Common myeloid progenitor, CD34-positive (primary cell): ENCODE measurements around the gene DNMT3B.
A peak's percentile ranks its signal among the peaks of the same experiment; 100 is the strongest.

Experiments used
- CTCF ChIA-PET: fragments of 350-600 bp; sonication (Branson Sonifier 250); formaldehyde crosslinking; loops from one replicate; lab custom pipeline; 2021; ENCODE audit warnings: antibody characterized with exemption; lab: Charles Lee
- POLR2A ChIA-PET: fragments of 350-600 bp; sonication (Branson Sonifier 250); formaldehyde crosslinking; loops from one replicate; lab custom pipeline; 2021; ENCODE audit warnings: antibody characterized with exemption; lab: Charles Lee
- DNase-seq, 3 donors: peaks; one replicate each; pipeline versions ENCODE4 v3.0.0 to v3.0.0-alpha.2; 2013
- H3K27ac ChIP-seq, 2 experiments: 1 replicate in 1 of 2; 2 replicates in 1 of 2; pipeline ENCODE4 v1.7.0; 2013; ENCODE audit warnings: inconsistent platforms in 2 of 2, low read length in 2 of 2, mild to moderate bottlenecking in 2 of 2, low read depth in 1 of 2, moderate library complexity in 1 of 2; ENCODE audit not compliant: severe bottlenecking in 2 of 2, insufficient read depth in 1 of 2, poor library complexity in 1 of 2
- H3K27me3 ChIP-seq, 5 experiments: replicated peaks in 2 of 5; 1 replicate in 3 of 5; 2 replicates in 2 of 5; pipeline versions ENCODE4 v1.6.1 to v1.7.0; 2013; ENCODE audit warnings: low read length in 4 of 5, mild to moderate bottlenecking in 2 of 5, moderate library complexity in 2 of 5, inconsistent platforms in 1 of 5; ENCODE audit not compliant: insufficient read depth in 5 of 5, control insufficient read depth in 4 of 5
- H3K36me3 ChIP-seq, 4 experiments: 1 replicate in 2 of 4; 2 replicates in 2 of 4; pipeline versions ENCODE4 v1.6.1 to v1.7.0; 2013; ENCODE audit warnings: low read length in 3 of 4, control low read depth in 1 of 4, mild to moderate bottlenecking in 1 of 4; ENCODE audit not compliant: control insufficient read depth in 4 of 4, insufficient read depth in 4 of 4
- H3K4me1 ChIP-seq, 4 experiments: 1 replicate in 3 of 4; 2 replicates in 1 of 4; pipeline versions ENCODE4 v1.6.1 to v1.7.1; 2013; ENCODE audit warnings: low read length in 3 of 4, mild to moderate bottlenecking in 3 of 4, control low read depth in 1 of 4, inconsistent platforms in 1 of 4, moderate library complexity in 1 of 4; ENCODE audit not compliant: control insufficient read depth in 4 of 4, insufficient read depth in 4 of 4; ENCODE audit errors: control extremely low read depth in 1 of 4
- H3K4me3 ChIP-seq, 7 experiments: 1 replicate in 4 of 7; 2 replicates in 3 of 7; pipeline versions ENCODE4 v1.5.1 to v1.7.0; 2013; ENCODE audit warnings: mild to moderate bottlenecking in 7 of 7, low read length in 6 of 7, moderate library complexity in 6 of 7, inconsistent platforms in 2 of 7, low read depth in 2 of 7, control low read depth in 1 of 7; ENCODE audit not compliant: insufficient read depth in 4 of 7, control insufficient read depth in 1 of 7; ENCODE audit errors: extremely low read depth in 1 of 7
- H3K9me3 ChIP-seq, 5 experiments: 1 replicate in 4 of 5; 2 replicates in 1 of 5; pipeline versions ENCODE4 v1.6.1 to v1.7.1; 2013; ENCODE audit warnings: low read length in 4 of 5, mild to moderate bottlenecking in 2 of 5, inconsistent platforms in 1 of 5, low read depth in 1 of 5, moderate library complexity in 1 of 5; ENCODE audit not compliant: control insufficient read depth in 4 of 5, insufficient read depth in 2 of 5; ENCODE audit errors: control extremely low read depth in 1 of 5
- WGBS: methylation state at CpG from one replicate; pipeline ENCODE4 v1.1.5; 2013; ENCODE audit not compliant: insufficient coverage; 5-methylcytosine and 5-hydroxymethylcytosine counted together

DNMT3B gene

DNA sequence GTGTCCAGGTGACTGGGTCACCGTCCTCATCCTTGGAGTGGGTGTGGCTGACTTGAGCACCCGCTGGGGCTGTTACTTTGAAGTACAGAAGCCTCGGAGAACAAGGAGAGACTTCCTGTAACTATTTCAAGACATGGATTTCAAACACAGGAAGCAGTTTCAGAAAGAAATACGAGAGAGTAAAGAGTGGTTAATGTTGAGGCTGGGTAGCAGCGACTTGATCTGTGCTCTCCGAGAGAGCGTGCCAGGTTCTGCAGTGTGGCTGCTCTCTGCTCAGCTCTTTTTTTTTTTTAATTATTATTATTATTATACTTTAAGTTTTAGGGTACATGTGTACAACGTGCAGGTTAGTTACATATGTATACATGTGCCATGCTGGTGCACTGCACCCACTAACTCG is 79.0 kb downstream of the DNMT3B start:
- no peak for DNase-seq
- Histone ChIP-seq H3K9me3 (no peaks in the 10 kb centered on the region), H3K4me3 (peak overlapping the region in 1 of 7 experiments; percentile 10), H3K36me3 (peaks cover 30 to 82% (median 58%) of the 10 kb centered on the region in 4 experiments), H3K4me1 (peaks cover 0 to 4% (median 0%) of the 10 kb centered on the region in 4 experiments), H3K27ac (no peak overlapping the region), H3K27me3 (no peaks in the 10 kb centered on the region)
- CTCF ChIA-PET: no interaction called here
- 14% methylated on average over 1 of the region's 9 CpGs for WGBS
- POLR2A ChIA-PET: interaction anchor here (1.0 to 1.1 kb wide), 2 partner anchors 9 to 21 kb away, joined by 3 read pairs; no protein-coding TSS in a partner anchor

DNA sequence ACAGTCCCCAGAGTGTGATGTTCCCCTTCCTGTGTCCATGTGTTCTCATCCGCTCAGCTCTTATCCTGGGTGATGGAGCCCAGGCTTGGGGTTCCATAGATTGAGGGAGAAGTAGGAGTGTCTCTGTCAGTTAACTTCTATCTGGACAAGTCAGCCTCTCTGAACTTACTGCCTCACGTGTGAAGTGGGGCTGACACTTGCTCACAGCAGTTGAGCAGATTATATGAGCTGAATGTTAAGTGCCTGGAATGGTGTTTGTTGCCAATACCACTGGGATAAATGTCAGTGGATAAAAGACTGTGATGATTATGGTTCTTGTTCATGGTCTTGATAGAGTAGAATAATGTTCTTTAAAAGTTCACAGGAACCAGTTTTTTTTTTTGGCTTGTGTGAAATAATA is 79.4 kb downstream of the DNMT3B start:
- no peaks in the 10 kb centered on the region for H3K27me3 ChIP-seq

DNA sequence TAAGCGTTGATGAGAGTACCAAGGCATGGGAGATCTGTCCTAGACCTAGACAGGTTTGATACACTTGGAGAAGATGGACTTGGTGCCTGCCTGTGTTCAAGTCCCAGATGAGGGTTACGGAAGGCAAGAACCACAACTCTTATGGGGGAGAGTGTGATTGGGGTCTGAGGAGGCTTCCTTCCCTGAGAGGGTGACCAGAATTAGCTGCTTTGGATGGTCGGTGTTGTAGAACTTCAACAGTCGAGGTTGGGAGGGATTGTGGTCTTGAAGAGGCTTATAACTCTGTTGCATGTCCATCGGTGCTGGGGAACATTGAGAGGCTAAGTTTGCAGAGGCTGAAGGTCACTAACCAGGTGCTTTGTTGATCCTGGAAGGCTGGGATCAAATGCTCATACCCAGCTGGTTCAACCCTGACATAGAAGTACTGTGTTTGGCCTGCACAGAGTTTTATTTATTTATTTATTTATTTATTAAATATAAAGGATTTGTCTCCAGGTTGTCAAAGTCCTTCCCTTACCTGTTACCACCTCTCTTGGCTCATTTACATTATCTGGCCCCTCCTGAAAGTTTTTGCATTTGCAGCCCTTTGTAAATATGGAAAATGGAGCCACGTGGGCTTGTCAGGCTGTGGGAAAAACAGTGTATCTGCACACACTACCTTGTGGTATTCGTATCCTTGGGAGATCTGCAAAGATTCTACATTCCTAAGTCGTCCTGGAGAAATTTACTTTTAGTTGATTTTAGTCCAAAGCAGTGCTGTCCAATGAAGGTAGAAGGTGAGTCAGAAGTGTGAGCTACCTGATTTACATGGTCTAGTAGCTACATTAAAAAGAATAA is 80.7 kb downstream of the DNMT3B start:
- Histone ChIP-seq H3K27me3 (no peaks in the 10 kb centered on the region), H3K27ac (no peak overlapping the region), H3K9me3 (no peaks in the 10 kb centered on the region), H3K4me1 (peaks cover 0 to 4% (median 0%) of the 10 kb centered on the region in 4 experiments), H3K4me3 (no peak overlapping the region), H3K36me3 (peaks cover 35 to 86% (median 58%) of the 10 kb centered on the region in 4 experiments)
- CTCF ChIA-PET: interaction anchor here (1.0 kb wide), 1 partner anchor 178 kb away, joined by 3 read pairs; no protein-coding TSS in a partner anchor
- no peak for DNase-seq
- WGBS: 98% methylated on average over 6 of the region's 8 CpGs
- POLR2A ChIA-PET: no interaction called here

More for the DNA sequence above, 79.4 kb downstream of the DNMT3B start:
- Histone ChIP-seq H3K9me3 (no peaks in the 10 kb centered on the region), H3K27ac (no peak overlapping the region), H3K4me3 (no peak overlapping the region), H3K4me1 (peaks cover 0 to 4% (median 0%) of the 10 kb centered on the region in 4 experiments), H3K36me3 (peaks cover 30 to 82% (median 58%) of the 10 kb centered on the region in 4 experiments)
- no peak for DNase-seq
- CTCF ChIA-PET: no interaction called here
- WGBS: 93% methylated on average over 1 of the region's 2 CpGs
- POLR2A ChIA-PET: interaction anchor here (1.1 kb wide), 1 partner anchor 21 kb away, joined by 3 read pairs; no protein-coding TSS in a partner anchor

DNA sequence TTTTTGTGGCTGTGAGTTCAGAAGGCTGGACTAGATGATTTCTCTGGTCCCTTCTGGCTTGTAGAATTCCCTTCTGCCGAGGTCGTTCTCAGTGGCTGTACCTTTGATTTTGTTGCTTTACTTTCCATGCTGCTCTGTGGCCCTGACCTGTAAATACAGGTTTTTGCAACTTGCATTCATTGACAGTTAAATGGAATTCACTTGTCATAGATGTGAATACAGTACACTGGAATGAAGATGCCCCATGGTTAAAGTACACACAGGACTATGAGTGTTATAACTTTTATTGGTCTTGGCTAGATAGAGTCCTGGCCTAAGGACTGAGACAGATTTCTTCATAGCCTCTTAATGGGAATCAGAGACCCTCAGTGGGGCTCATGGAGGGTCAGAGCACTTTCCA is 83.6 kb downstream of the DNMT3B start:
- WGBS: 100% methylated on average over 1 of the region's 2 CpGs
- CTCF ChIA-PET: no interaction called here
- no peak overlapping the region for H3K4me3 ChIP-seq
- no peak overlapping the region for H3K27ac ChIP-seq
- H3K4me1 ChIP-seq: peaks cover 0 to 4% (median 0%) of the 10 kb centered on the region in 4 experiments
- no peaks in the 10 kb centered on the region for H3K27me3 ChIP-seq
- no peaks in the 10 kb centered on the region for H3K9me3 ChIP-seq
- POLR2A ChIA-PET: no interaction called here
- peaks cover 28 to 81% (median 54%) of the 10 kb centered on the region in 4 experiments for H3K36me3 ChIP-seq
- DNase-seq: no peak

DNA sequence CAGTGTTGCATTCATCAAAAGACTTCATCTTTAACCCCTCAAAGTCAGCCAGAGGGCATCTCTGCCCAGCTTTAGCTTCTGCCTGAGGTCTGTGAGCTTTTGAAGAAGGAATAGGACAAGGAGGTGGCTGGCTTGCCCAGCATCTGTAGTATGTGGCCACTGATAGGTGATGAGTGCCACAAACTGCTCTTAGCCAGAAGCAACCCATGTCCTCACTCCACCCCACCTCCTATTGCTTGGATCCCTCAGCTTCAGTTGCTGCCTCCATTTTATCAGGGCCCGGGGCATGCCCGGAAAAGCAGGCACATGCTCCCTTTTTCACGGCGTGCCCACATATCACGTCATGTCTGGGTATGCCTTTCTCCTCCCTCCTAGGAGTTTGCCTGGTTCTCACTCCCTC is 84.7 kb downstream of the DNMT3B start:
- Histone ChIP-seq H3K27me3 (no peaks in the 10 kb centered on the region), H3K27ac (no peak overlapping the region), H3K4me1 (no peaks in the 10 kb centered on the region), H3K4me3 (no peak overlapping the region), H3K36me3 (peaks cover 34 to 82% (median 54%) of the 10 kb centered on the region in 4 experiments), H3K9me3 (no peaks in the 10 kb centered on the region)
- ChIA-PET POLR2A (no interaction called here), CTCF (interaction anchor here (1.5 kb wide), 1 partner anchor 18 kb away, joined by 4 read pairs; no protein-coding TSS in a partner anchor)
- no peak for DNase-seq
- WGBS: 100% methylated on average over 2 of the region's 5 CpGs

DNA sequence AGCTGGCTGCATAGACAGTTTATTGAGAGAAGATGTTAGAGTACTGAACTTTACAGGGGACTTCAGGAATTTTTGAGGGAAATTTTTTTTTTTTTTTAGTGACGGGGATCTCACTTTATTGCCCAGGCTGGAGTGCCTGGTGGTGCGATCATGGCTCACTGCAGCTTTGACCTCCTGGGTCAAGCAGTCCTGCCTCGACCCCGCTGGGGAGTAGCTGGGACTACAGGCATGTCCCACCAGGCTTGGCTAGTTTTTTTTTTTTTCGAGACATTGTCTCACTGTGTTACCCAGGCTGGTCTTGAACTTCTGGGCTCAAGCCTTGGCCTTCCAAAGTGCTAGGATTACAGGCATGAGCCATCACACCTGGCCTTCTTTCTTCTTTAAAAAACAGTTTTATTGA is 85.8 kb downstream of the DNMT3B start:
- no peak overlapping the region for H3K27ac ChIP-seq
- no peaks in the 10 kb centered on the region for H3K9me3 ChIP-seq
- no peak overlapping the region for H3K4me3 ChIP-seq
- H3K27me3 ChIP-seq: no peaks in the 10 kb centered on the region
- ChIA-PET CTCF (interaction anchor here (1.5 kb wide), 1 partner anchor 19 kb away, joined by 4 read pairs; no protein-coding TSS in a partner anchor), POLR2A (interaction anchor here (0.6 kb wide), 1 partner anchor 327 kb away, joined by 6 read pairs; no protein-coding TSS in a partner anchor)
- 94% methylated on average over 5 of the region's 5 CpGs for WGBS
- no peaks in the 10 kb centered on the region for H3K4me1 ChIP-seq
- H3K36me3 ChIP-seq: peaks cover 26 to 80% (median 46%) of the 10 kb centered on the region in 4 experiments
- DNase-seq: no peak

DNA sequence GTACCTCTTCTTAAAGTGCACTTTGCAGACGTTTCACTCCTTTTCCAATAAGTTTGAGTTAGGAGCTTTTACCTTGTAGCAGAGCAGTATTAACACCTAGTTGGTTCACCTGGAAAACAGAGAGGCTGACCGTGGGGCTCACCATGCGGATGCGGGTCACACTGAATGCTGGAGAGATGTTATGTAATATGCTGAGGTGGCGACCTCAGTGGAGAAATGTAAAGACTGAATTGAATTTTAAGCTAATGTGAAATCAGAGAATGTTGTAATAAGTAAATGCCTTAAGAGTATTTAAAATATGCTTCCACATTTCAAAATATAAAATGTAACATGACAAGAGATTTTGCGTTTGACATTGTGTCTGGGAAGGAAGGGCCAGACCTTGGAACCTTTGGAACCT is 86.7 kb downstream of the DNMT3B start:
- no peaks in the 10 kb centered on the region for H3K4me1 ChIP-seq
- POLR2A ChIA-PET: no interaction called here
- no peaks in the 10 kb centered on the region for H3K27me3 ChIP-seq
- H3K9me3 ChIP-seq: no peaks in the 10 kb centered on the region
- peaks cover 26 to 77% (median 44%) of the 10 kb centered on the region in 4 experiments for H3K36me3 ChIP-seq
- no peak overlapping the region for H3K4me3 ChIP-seq
- H3K27ac ChIP-seq: no peak overlapping the region
- CTCF ChIA-PET: no interaction called here
- no peak for DNase-seq
- 100% methylated on average over 5 of the region's 6 CpGs for WGBS
